A549 (cell line): ENCODE data around the gene RAPSN. TPM values are rescaled to one million over a fixed set of nuclear protein-coding genes. Genes with fewer than 3 reads are reported as not detected.

Source experiments
- ATAC-seq, 2 experiments: fragments of 200-7000 bp in 1 of 2; fragments of >200 bp in 1 of 2; cut with Nextera tagmentation in 1 of 2; cut with Tn5 transposase in 1 of 2; 3 replicates each; pipeline versions ENCODE4 v1.8.0 to v1.9.1; 2018 to 2020; ENCODE audit warnings: mild to moderate bottlenecking in 1 of 2, moderate library complexity in 1 of 2
- CTCF ChIA-PET: fragments of 300-600 bp; sonication (Branson Sonifier 250); formaldehyde crosslinking; extraction: SDS; loops from one replicate; lab custom pipeline; 2021; ENCODE audit warnings: antibody characterized with exemption, inconsistent platforms; lab: Yijun Ruan, JAX
- POLR2A ChIA-PET: fragments of 350-600 bp; formaldehyde crosslinking; extraction: SDS; loops from one replicate; lab custom pipeline; 2021; ENCODE audit warnings: antibody characterized with exemption, inconsistent platforms; lab: Yijun Ruan, JAX
- DNase-seq, 2 experiments: peaks; one replicate each; pipeline versions ENCODE4 v3.0.0 to v3.0.0-alpha.2; 2011 to 2016; ENCODE audit warnings: low read depth in 1 of 2, low spot score in 1 of 2
- FAIRE-seq: peaks from 2 replicates; lab custom pipeline; 2011; peaks lifted over from hg19 to GRCh38; lab: Jason Lieb, UNC
- H3K27ac ChIP-seq, 2 experiments: fragments of >200 bp; sonication (Bioruptor Twin); formaldehyde crosslinking; 3 replicates each; pipeline ENCODE4 v1.5.1; 2016 to 2017
- H3K4me1 ChIP-seq: fragments of >200 bp; sonication (Bioruptor Twin); formaldehyde crosslinking; 3 replicates; pipeline ENCODE4 v1.6.1; 2016
- H3K4me2 ChIP-seq: fragments of >200 bp; sonication (Bioruptor Twin); formaldehyde crosslinking; 3 replicates; pipeline ENCODE4 v1.6.1; 2016
- H3K4me3 ChIP-seq: fragments of >200 bp; sonication (Bioruptor Twin); formaldehyde crosslinking; 3 replicates; pipeline ENCODE4 v1.5.1; 2016
- H3K9me3 ChIP-seq: fragments of >200 bp; sonication (Bioruptor Twin); formaldehyde crosslinking; 3 replicates; pipeline ENCODE4 v1.6.1; 2016
- ATOH8 ChIP-seq: fragments of 250-450 bp; sonication (Bioruptor Pico); IDR thresholded peaks from 2 replicates; pipeline ENCODE4 v1.5.0; 2020; ENCODE audit warnings: low read depth, mild to moderate bottlenecking, moderate library complexity
- BHLHE40 ChIP-seq: IDR thresholded peaks from 2 replicates; pipeline ENCODE4 v1.6.1; 2012; ENCODE audit warnings: low read depth, low read length, inconsistent platforms
- CTCF ChIP-seq: fragments of >200 bp; sonication (Bioruptor Twin); formaldehyde crosslinking; IDR thresholded peaks from 3 replicates; pipeline ENCODE4 v1.5.1; 2016
- EHF ChIP-seq: fragments of 250-450 bp; sonication (Bioruptor Pico); IDR thresholded peaks from 2 replicates; pipeline ENCODE4 v1.5.0; 2020; ENCODE audit warnings: mild to moderate bottlenecking
- ESRRA ChIP-seq: fragments of 150-350 bp; IDR thresholded peaks from 2 replicates; pipeline ENCODE4 v1.6.1; 2014; ENCODE audit warnings: mild to moderate bottlenecking, low read length, borderline replicate concordance
- FOXS1 ChIP-seq: fragments of 250-450 bp; sonication (Bioruptor Pico); IDR thresholded peaks from 2 replicates; pipeline ENCODE4 v1.5.0; 2020; ENCODE audit warnings: mild to moderate bottlenecking, moderate library complexity
- HES2 ChIP-seq: fragments of >200 bp; sonication (Bioruptor Twin); formaldehyde crosslinking; IDR thresholded peaks from 2 replicates; pipeline ENCODE4 v1.6.1; 2016
- HMGXB4 ChIP-seq: fragments of 250-450 bp; sonication (Bioruptor Pico); IDR thresholded peaks from 2 replicates; pipeline ENCODE4 v1.5.0; 2021; ENCODE audit warnings: mild to moderate bottlenecking, moderate library complexity, borderline replicate concordance
- MAFK ChIP-seq: fragments of 450-650 bp; IDR thresholded peaks from 2 replicates; pipeline ENCODE4 v1.6.1; 2014; ENCODE audit not compliant: partially characterized antibody
- MAX ChIP-seq: IDR thresholded peaks from 2 replicates; pipeline ENCODE4 v1.6.1; 2012
- NFE2L2 ChIP-seq: fragments of 150-350 bp; conservative IDR thresholded peaks from 2 replicates; pipeline ENCODE4 v1.6.1; 2014; ENCODE audit warnings: low read length
- NR3C1 ChIP-seq: fragments of >200 bp; sonication (Bioruptor Twin); formaldehyde crosslinking; IDR thresholded peaks from 3 replicates; pipeline ENCODE4 v1.6.1; 2017
- POLR2A ChIP-seq: IDR thresholded peaks from 2 replicates; pipeline ENCODE4 v1.6.1; 2012; ENCODE audit warnings: mild to moderate bottlenecking, low read length
- RAD21 ChIP-seq, 2 experiments: fragments of >200 bp in 1 of 2; sonication (Bioruptor Twin) in 1 of 2; formaldehyde crosslinking in 1 of 2; IDR thresholded peaks in 1 of 2; conservative IDR thresholded peaks in 1 of 2; 2 replicates in 1 of 2; 3 replicates in 1 of 2; pipeline ENCODE4 v1.6.1; 2012 to 2018; ENCODE audit warnings: inconsistent platforms in 1 of 2
- SREBF2 ChIP-seq: fragments of 450-650 bp; IDR thresholded peaks from 2 replicates; pipeline ENCODE4 v1.6.1; 2014; ENCODE audit warnings: mild to moderate bottlenecking, moderate library complexity
- ZC3H11A ChIP-seq: fragments of 450-650 bp; IDR thresholded peaks from 2 replicates; pipeline ENCODE4 v1.6.1; 2014; ENCODE audit warnings: antibody characterized with exemption, mild to moderate bottlenecking
- ZFP36 ChIP-seq: fragments of 450-650 bp; IDR thresholded peaks from 2 replicates; pipeline ENCODE4 v1.6.1; 2014; ENCODE audit warnings: borderline replicate concordance; ENCODE audit not compliant: partially characterized antibody
- WGBS: methylation state at CpG from one replicate; pipeline ENCODE4 v1.1.6; 2017; ENCODE audit errors: missing lambda C conversion rate; 5-methylcytosine and 5-hydroxymethylcytosine counted together
- polyA plus RNA-seq, 4 experiments: library from polyadenylated mRNA; depleted of rRNA in 3 of 4; stranded (reverse); fragments of >200 nt; fragmentation: RNase III in 1 of 4; extraction: RNeasy Plus Mini Kit Qiagen cat#74134 plus additional on column Dnase treatment in 1 of 4; gene quantifications; 2 replicates in 3 of 4; 3 replicates in 1 of 4; pipeline ENCODE4 v1.2.3, GENCODE V29; 2011 to 2017

The RAPSN gene
- polyA plus RNA-seq, 2 of the 4 experiments (the other 2 are of a cell fraction): 0.12 to 0.17 TPM

- 89% methylated on average over 13 of the region's 13 CpGs for WGBS
- Histone ChIP-seq H3K4me3 (no peak overlapping the region), H3K27ac (no peak overlapping the region), H3K4me2 (no peak overlapping the region), H3K9me3 (no peaks in the 10 kb centered on the region), H3K4me1 (peaks cover 20% of the 10 kb centered on the region)
- ATAC-seq (no peak), DNase-seq (no peak), FAIRE-seq (no peak)
- ChIA-PET POLR2A (no interaction called here), CTCF (interaction anchor here (4.8 to 8.0 kb wide), 2 partner anchors 11 to 40 kb away, joined by 26 to 75 read pairs; partner anchors contain the start of gene PSMC3)
- TF ChIP-seq MAFK (no peak), SREBF2 (no peak), NFE2L2 (no peak), ZC3H11A (no peak), ZFP36 (no peak), BHLHE40 (no peak), HMGXB4 (CRISPR knock-in tag) (no peak), HES2 (no peak), RAD21 (conservative IDR thresholded peaks at IDR 0.05 in 1 of 2, IDR thresholded peaks at IDR 0.05 in 1 of 2) (no peak), ESRRA (no peak), MAX (no peak), FOXS1 (CRISPR knock-in tag) (no peak), POLR2A (no peak)
Observed at GRCh38 chr11:47413351-47413750, 35.6 kb downstream of the RAPSN start.

- H3K4me3 ChIP-seq: no peak overlapping the region
- DNase-seq: peak; percentile 68 to 75
- ATAC-seq: peak in 1 of 2 experiments; percentile 46; a peak in 3 of 6 replicates
Observed at GRCh38 chr11:47411884-47412746, 36.8 kb downstream of the RAPSN start.

More at GRCh38 chr11:47411884-47412746, 36.8 kb downstream of the RAPSN start:
- ChIA-PET POLR2A (interaction anchor here (0.6 to 1.0 kb wide), 5 partner anchors 9 to 571 kb away, joined by 3 to 7 read pairs (median 6); partner anchors contain the start of gene PSMC3), CTCF (interaction anchor here (0.6 to 8.0 kb wide), 24 partner anchors 8 to 498 kb away, joined by 3 to 96 read pairs (median 4); partner anchors contain the start of genes PSMC3 and SPI1)
- H3K4me1 ChIP-seq: peaks cover 26% of the 10 kb centered on the region
- H3K27ac ChIP-seq: no peak overlapping the region
- H3K4me2 ChIP-seq: no peak overlapping the region
- no peak for FAIRE-seq
- TF ChIP-seq RAD21 (conservative IDR thresholded peaks at IDR 0.05 in 1 of 2, IDR thresholded peaks at IDR 0.05 in 1 of 2) (peak; percentile 23 to 48; a peak in 2 of 5 replicates), CTCF (peak; percentile 66), EHF (CRISPR knock-in tag) (no peak), NR3C1 (no peak), ATOH8 (CRISPR knock-in tag) (no peak)
- WGBS: 76% methylated on average over 8 of the region's 12 CpGs
- no peaks in the 10 kb centered on the region for H3K9me3 ChIP-seq
